K562 (cell line): ENCODE results near the gene ZNF177. TPM values are rescaled to one million over a fixed set of nuclear protein-coding genes. Genes with fewer than 3 reads are reported as not detected.

Source experiments
- BCOR ChIP-seq: fragments of 450-650 bp; IDR thresholded peaks from 2 replicates; pipeline ENCODE4 v1.6.1; 2016
- BRF1 ChIP-seq: IDR thresholded peaks from 3 replicates; pipeline ENCODE4 v1.6.1; 2011; ENCODE audit warnings: borderline replicate concordance, mild to moderate bottlenecking; ENCODE audit not compliant: insufficient read length; ENCODE audit errors: extremely low read depth
- HINFP ChIP-seq: fragments of 450-650 bp; conservative IDR thresholded peaks from 2 replicates; pipeline ENCODE4 v1.6.1; 2016; ENCODE audit warnings: missing genetic modification characterization, low read depth, mild to moderate bottlenecking, control low read depth, missing compliant biosample characterization
- HMGN3 ChIP-seq: IDR thresholded peaks from 2 replicates; pipeline ENCODE4 v1.6.1; 2011; ENCODE audit warnings: borderline replicate concordance, low read depth, mild to moderate bottlenecking, mixed read lengths, low read length; ENCODE audit not compliant: insufficient read length; ENCODE audit errors: extremely low read depth
- NCOA6 ChIP-seq: fragments of 450-650 bp; IDR thresholded peaks from 2 replicates; pipeline ENCODE4 v1.6.1; 2017; ENCODE audit warnings: mild to moderate bottlenecking
- PCBP2 ChIP-seq: fragments of 200-400 bp; formaldehyde crosslinking; IDR thresholded peaks from 2 replicates; pipeline ENCODE4 v1.6.1; 2018; ENCODE audit warnings: low read length, low read depth, mild to moderate bottlenecking, moderate library complexity; ENCODE audit not compliant: poor library complexity, severe bottlenecking
- RB1 ChIP-seq: fragments of 450-650 bp; IDR thresholded peaks from 2 replicates; pipeline ENCODE4 v1.6.1; 2017; ENCODE audit warnings: low read depth, mild to moderate bottlenecking
- RERE ChIP-seq: sonication (generic); formaldehyde crosslinking; IDR thresholded peaks from 2 replicates; pipeline ENCODE4 v1.8.0; 2023; ENCODE audit warnings: missing genetic modification reagents, mild to moderate bottlenecking, borderline replicate concordance
- SAP30 ChIP-seq: fragments of 200-600 bp; sonication (generic); IDR thresholded peaks from 2 replicates; pipeline ENCODE4 v1.6.1; 2012; ENCODE audit warnings: borderline replicate concordance, low read depth, mild to moderate bottlenecking, moderate library complexity, low read length, control low read depth, inconsistent platforms; ENCODE audit not compliant: insufficient read depth, poor library complexity, severe bottlenecking
- SPI1 ChIP-seq: IDR thresholded peaks from 2 replicates; pipeline ENCODE4 v1.6.1; 2011; ENCODE audit warnings: low read depth, low read length, control low read depth, borderline replicate concordance
- XRCC3 ChIP-seq: fragments of 450-650 bp; IDR thresholded peaks from 2 replicates; pipeline ENCODE4 v1.6.1; 2017; ENCODE audit warnings: mild to moderate bottlenecking, moderate library complexity
- ZHX1 ChIP-seq: fragments of 150-350 bp; conservative IDR thresholded peaks from 2 replicates; pipeline ENCODE4 v1.6.1; 2014; ENCODE audit warnings: low read length
- ZKSCAN3 ChIP-seq: fragments of 250-450 bp; sonication (Bioruptor Pico); IDR thresholded peaks from 2 replicates; pipeline ENCODE4 v1.4.0; 2020
- ZNF146 ChIP-seq: IDR thresholded peaks from one replicate; pipeline ENCODE4 v1.6.1; 2018; ENCODE audit warnings: missing compliant biosample characterization; ENCODE audit not compliant: unreplicated experiment
- ZNF212 ChIP-seq: fragments of 450-650 bp; formaldehyde crosslinking; IDR thresholded peaks from 2 replicates; pipeline ENCODE4 v1.4.0; 2020; ENCODE audit warnings: mild to moderate bottlenecking
- polyA plus RNA-seq, 8 experiments: library from polyadenylated mRNA; depleted of rRNA in 4 of 8; stranded (reverse) in 5 of 8; unstranded in 3 of 8; fragments of >200 nt; fragmentation: Nextera tagmentation in 2 of 8; fragmentation: Illumina TruSeq in 1 of 8; extraction: Ambion mirVana in 2 of 8; extraction: Trizol in 1 of 8; gene quantifications; 2 replicates each; pipeline versions ENCODE4 v1.2.1 to v1.2.3, GENCODE V29; 2011 to 2014; ENCODE audit warnings: inconsistent platforms in 1 of 8, missing spikeins in 1 of 8
- total RNA-seq, 7 experiments: library from RNA; depleted of rRNA in 6 of 7; stranded (reverse); fragments of >200 nt in 6 of 7; fragmentation: Illumina TruSeq in 2 of 7; extraction: Trizol in 2 of 7; gene quantifications; 2 replicates each; pipeline versions ENCODE4 v1.2.1 to v1.2.3, GENCODE V29; 2011 to 2021; ENCODE audit warnings: low replicate concordance in 1 of 7
- TF ChIP-seq, protein P1 (sequence below): fragments of 200-800 bp; sonication (Bioruptor generic); IDR thresholded peaks from 2 replicates; pipeline ENCODE4 v1.6.1; 2017; ENCODE audit warnings: missing genetic modification characterization, missing compliant biosample characterization

ZNF177 gene
- total and polyA plus RNA-seq, 9 of the 15 experiments (the other 6 are each of a cell fraction or from before 2014, with no cell fraction given) = 0.25 to 1.8 (median 1.1) TPM

GRCh38 chr19:9362905-9363304, at the start of gene ZNF177 (continued):
- TF ChIP-seq HINFP (no peak), RB1 (no peak), ZNF212 (CRISPR knock-in tag) (no peak), BRF1 (no peak), ZHX1 (no peak), HMGN3 (peak; percentile 58), ZKSCAN3 (CRISPR knock-in tag) (no peak), SPI1 (peak; percentile 68; the same call in 1 of the 2 replicates), XRCC3 (no peak), NCOA6 (no peak), SAP30 (no peak), PCBP2 (no peak), BCOR (no peak), ZNF146 (CRISPR knock-in tag) (no peak), RERE (no peak)
- TF ChIP-seq, protein P1, sequence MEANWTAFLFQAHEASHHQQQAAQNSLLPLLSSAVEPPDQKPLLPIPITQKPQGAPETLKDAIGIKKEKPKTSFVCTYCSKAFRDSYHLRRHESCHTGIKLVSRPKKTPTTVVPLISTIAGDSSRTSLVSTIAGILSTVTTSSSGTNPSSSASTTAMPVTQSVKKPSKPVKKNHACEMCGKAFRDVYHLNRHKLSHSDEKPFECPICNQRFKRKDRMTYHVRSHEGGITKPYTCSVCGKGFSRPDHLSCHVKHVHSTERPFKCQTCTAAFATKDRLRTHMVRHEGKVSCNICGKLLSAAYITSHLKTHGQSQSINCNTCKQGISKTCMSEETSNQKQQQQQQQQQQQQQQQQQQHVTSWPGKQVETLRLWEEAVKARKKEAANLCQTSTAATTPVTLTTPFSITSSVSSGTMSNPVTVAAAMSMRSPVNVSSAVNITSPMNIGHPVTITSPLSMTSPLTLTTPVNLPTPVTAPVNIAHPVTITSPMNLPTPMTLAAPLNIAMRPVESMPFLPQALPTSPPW (CRISPR knock-in tag) = peak; percentile 61; the same call in 1 of the 2 replicates
